HL-60 (cell line): Measurements from ENCODE around the gene BCO1.

Source experiments
- GABPA ChIP-seq: IDR thresholded peaks from 2 replicates; pipeline ENCODE4 v1.6.1; 2012; ENCODE audit warnings: low read depth
- POLR2AphosphoS5 ChIP-seq: IDR thresholded peaks from 2 replicates; pipeline ENCODE4 v1.6.1; 2012; ENCODE audit warnings: low read depth
- SPI1 ChIP-seq: IDR thresholded peaks from 2 replicates; pipeline ENCODE4 v1.6.1; 2012; ENCODE audit warnings: low read depth, mild to moderate bottlenecking, borderline replicate concordance
- TF ChIP-seq, protein P1 (sequence below): IDR thresholded peaks from one replicate; pipeline ENCODE4 v1.5.1; 2011; ENCODE audit warnings: low read length, control low read depth, inconsistent platforms; ENCODE audit not compliant: insufficient read depth
- TF ChIP-seq, protein P2 (sequence below): IDR thresholded peaks from 2 replicates; pipeline ENCODE4 v1.6.1; 2012; ENCODE audit warnings: low read depth; ENCODE audit not compliant: insufficient replicate concordance

DNA sequence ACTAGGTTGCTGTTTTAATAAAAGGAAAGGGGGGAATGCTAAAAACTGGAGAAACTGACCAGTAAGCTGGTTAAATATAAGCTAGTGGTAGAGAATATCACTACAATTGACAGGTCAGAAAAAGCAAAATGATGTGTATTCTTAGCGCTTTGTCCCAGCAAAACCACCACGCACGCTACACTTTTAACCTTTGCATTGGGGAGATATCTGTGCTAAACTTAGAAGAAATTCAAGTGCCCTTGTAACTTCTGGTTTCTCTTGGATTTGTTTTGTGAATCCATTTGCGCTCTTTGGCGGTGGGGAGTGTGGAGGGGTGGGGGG lies 77.6 kb downstream of the BCO1 start:
- TF ChIP-seq, protein P1, sequence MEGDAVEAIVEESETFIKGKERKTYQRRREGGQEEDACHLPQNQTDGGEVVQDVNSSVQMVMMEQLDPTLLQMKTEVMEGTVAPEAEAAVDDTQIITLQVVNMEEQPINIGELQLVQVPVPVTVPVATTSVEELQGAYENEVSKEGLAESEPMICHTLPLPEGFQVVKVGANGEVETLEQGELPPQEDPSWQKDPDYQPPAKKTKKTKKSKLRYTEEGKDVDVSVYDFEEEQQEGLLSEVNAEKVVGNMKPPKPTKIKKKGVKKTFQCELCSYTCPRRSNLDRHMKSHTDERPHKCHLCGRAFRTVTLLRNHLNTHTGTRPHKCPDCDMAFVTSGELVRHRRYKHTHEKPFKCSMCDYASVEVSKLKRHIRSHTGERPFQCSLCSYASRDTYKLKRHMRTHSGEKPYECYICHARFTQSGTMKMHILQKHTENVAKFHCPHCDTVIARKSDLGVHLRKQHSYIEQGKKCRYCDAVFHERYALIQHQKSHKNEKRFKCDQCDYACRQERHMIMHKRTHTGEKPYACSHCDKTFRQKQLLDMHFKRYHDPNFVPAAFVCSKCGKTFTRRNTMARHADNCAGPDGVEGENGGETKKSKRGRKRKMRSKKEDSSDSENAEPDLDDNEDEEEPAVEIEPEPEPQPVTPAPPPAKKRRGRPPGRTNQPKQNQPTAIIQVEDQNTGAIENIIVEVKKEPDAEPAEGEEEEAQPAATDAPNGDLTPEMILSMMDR, result no peak
- no peak for TF ChIP-seq POLR2AphosphoS5
- TF ChIP-seq, protein P2, sequence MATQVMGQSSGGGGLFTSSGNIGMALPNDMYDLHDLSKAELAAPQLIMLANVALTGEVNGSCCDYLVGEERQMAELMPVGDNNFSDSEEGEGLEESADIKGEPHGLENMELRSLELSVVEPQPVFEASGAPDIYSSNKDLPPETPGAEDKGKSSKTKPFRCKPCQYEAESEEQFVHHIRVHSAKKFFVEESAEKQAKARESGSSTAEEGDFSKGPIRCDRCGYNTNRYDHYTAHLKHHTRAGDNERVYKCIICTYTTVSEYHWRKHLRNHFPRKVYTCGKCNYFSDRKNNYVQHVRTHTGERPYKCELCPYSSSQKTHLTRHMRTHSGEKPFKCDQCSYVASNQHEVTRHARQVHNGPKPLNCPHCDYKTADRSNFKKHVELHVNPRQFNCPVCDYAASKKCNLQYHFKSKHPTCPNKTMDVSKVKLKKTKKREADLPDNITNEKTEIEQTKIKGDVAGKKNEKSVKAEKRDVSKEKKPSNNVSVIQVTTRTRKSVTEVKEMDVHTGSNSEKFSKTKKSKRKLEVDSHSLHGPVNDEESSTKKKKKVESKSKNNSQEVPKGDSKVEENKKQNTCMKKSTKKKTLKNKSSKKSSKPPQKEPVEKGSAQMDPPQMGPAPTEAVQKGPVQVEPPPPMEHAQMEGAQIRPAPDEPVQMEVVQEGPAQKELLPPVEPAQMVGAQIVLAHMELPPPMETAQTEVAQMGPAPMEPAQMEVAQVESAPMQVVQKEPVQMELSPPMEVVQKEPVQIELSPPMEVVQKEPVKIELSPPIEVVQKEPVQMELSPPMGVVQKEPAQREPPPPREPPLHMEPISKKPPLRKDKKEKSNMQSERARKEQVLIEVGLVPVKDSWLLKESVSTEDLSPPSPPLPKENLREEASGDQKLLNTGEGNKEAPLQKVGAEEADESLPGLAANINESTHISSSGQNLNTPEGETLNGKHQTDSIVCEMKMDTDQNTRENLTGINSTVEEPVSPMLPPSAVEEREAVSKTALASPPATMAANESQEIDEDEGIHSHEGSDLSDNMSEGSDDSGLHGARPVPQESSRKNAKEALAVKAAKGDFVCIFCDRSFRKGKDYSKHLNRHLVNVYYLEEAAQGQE, result no peak
- no peak for TF ChIP-seq SPI1
- TF ChIP-seq GABPA, result no peak
